Measurements from ENCODE around the gene STOX1. TPM values are rescaled to one million over a fixed set of nuclear protein-coding genes. Genes with fewer than 3 reads are reported as not detected.

STOX1 gene
- total and polyA plus RNA-seq, 2 of the 13 experiments (the other 11 are each of a cell fraction or from before 2014, with no cell fraction given), result 2.5 to 6.0 TPM

DNA sequence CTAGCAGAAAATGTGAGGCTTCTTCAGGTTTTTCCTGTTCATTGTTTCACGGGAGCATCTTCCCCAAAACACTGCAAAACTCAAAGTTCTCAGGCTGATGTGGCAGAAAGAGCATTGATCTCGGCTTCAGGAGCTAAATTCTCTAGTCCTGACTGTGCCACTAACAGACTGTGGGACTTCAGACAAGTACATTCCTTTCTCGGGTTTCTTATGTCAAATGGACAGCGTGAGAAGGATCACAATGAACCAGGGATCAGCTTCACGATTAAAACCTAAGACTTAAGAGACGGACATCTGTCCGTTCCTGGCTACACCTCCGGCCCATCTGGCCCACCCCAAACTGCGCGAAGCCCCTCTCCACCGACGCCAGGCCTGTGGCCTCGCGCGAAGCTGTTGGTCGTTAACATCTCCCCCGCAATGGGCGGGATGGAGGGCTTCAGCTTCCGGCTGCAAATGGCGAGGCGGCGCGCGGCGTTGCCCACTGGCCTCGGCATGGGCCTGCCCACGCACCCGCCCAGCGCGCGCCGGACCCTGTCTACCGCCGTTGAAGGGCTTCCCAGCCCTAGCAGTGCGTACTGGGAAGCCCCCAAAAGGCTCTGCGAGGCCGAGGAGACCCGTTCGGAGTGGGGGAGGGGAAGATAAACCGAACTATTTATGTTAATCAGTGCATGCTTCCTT is 73.2 kb downstream of the STOX1 start (continued):
- TF ChIP-seq, protein P1, sequence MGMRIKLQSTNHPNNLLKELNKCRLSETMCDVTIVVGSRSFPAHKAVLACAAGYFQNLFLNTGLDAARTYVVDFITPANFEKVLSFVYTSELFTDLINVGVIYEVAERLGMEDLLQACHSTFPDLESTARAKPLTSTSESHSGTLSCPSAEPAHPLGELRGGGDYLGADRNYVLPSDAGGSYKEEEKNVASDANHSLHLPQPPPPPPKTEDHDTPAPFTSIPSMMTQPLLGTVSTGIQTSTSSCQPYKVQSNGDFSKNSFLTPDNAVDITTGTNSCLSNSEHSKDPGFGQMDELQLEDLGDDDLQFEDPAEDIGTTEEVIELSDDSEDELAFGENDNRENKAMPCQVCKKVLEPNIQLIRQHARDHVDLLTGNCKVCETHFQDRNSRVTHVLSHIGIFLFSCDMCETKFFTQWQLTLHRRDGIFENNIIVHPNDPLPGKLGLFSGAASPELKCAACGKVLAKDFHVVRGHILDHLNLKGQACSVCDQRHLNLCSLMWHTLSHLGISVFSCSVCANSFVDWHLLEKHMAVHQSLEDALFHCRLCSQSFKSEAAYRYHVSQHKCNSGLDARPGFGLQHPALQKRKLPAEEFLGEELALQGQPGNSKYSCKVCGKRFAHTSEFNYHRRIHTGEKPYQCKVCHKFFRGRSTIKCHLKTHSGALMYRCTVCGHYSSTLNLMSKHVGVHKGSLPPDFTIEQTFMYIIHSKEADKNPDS (CRISPR knock-in tag; IDR thresholded peaks at IDR 0.05), result 0 out of 2 replicates have a peak, but pooled peaks have one; percentile 55
- TF ChIP-seq HOXA3 (CRISPR knock-in tag; IDR thresholded peaks at IDR 0.05), result peak; percentile 90
- TF ChIP-seq ZNF672 (CRISPR knock-in tag; IDR thresholded peaks at IDR 0.05), result 0 out of 2 replicates have a peak, but pooled peaks have one; percentile 70
- TF ChIP-seq ZNF225 (CRISPR knock-in tag; IDR thresholded peaks at IDR 0.05), result 0 out of 2 replicates have a peak, but pooled peaks have one; percentile 66
- peak; percentile 46 for TF ChIP-seq HES4 (CRISPR knock-in tag; IDR thresholded peaks at IDR 0.05; ENCODE audit: borderline replicate concordance)
- TF ChIP-seq SYNCRIP (IDR thresholded peaks at IDR 0.05; ENCODE audit: insufficient read depth, low read depth, low read length), result no peak
- TF ChIP-seq, protein P2, sequence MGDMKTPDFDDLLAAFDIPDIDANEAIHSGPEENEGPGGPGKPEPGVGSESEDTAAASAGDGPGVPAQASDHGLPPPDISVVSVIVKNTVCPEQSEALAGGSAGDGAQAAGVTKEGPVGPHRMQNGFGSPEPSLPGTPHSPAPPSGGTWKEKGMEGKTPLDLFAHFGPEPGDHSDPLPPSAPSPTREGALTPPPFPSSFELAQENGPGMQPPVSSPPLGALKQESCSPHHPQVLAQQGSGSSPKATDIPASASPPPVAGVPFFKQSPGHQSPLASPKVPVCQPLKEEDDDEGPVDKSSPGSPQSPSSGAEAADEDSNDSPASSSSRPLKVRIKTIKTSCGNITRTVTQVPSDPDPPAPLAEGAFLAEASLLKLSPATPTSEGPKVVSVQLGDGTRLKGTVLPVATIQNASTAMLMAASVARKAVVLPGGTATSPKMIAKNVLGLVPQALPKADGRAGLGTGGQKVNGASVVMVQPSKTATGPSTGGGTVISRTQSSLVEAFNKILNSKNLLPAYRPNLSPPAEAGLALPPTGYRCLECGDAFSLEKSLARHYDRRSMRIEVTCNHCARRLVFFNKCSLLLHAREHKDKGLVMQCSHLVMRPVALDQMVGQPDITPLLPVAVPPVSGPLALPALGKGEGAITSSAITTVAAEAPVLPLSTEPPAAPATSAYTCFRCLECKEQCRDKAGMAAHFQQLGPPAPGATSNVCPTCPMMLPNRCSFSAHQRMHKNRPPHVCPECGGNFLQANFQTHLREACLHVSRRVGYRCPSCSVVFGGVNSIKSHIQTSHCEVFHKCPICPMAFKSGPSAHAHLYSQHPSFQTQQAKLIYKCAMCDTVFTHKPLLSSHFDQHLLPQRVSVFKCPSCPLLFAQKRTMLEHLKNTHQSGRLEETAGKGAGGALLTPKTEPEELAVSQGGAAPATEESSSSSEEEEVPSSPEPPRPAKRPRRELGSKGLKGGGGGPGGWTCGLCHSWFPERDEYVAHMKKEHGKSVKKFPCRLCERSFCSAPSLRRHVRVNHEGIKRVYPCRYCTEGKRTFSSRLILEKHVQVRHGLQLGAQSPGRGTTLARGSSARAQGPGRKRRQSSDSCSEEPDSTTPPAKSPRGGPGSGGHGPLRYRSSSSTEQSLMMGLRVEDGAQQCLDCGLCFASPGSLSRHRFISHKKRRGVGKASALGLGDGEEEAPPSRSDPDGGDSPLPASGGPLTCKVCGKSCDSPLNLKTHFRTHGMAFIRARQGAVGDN (CRISPR knock-in tag; IDR thresholded peaks at IDR 0.05), result peak; percentile 99
- peak; percentile 86 for TF ChIP-seq ZNF883 (CRISPR knock-in tag; IDR thresholded peaks at IDR 0.05; ENCODE audit: not compliant biosample characterization)
- TF ChIP-seq ZNF766 (CRISPR knock-in tag; IDR thresholded peaks at IDR 0.05; ENCODE audit: borderline replicate concordance), result peak; percentile 88; the same call in 1 of the 2 replicates
- no peak; the same call in none of the 2 replicates for TF ChIP-seq ZNF503 (CRISPR knock-in tag; IDR thresholded peaks at IDR 0.05)
- TF ChIP-seq ZNF564 (CRISPR knock-in tag; IDR thresholded peaks at IDR 0.05), result 0 out of 2 replicates have a peak, but pooled peaks have one; percentile 65
- TF ChIP-seq PHF21A (CRISPR knock-in tag; IDR thresholded peaks at IDR 0.05), result peak; percentile 89; the same call in 1 of the 2 replicates
- 0 out of 2 replicates have a peak, but pooled peaks have one; percentile 17 for TF ChIP-seq STAT5B (CRISPR knock-in tag; IDR thresholded peaks at IDR 0.05)
- no peak for TF ChIP-seq FOXK2 (IDR thresholded peaks at IDR 0.05)
- TF ChIP-seq, protein P3, sequence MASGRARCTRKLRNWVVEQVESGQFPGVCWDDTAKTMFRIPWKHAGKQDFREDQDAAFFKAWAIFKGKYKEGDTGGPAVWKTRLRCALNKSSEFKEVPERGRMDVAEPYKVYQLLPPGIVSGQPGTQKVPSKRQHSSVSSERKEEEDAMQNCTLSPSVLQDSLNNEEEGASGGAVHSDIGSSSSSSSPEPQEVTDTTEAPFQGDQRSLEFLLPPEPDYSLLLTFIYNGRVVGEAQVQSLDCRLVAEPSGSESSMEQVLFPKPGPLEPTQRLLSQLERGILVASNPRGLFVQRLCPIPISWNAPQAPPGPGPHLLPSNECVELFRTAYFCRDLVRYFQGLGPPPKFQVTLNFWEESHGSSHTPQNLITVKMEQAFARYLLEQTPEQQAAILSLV (CRISPR knock-in tag; IDR thresholded peaks at IDR 0.05; ENCODE audit: borderline replicate concordance), result peak; percentile 87
- no peak; the same call in 1 of the 2 replicates for TF ChIP-seq ZNF235 (CRISPR knock-in tag; IDR thresholded peaks at IDR 0.05; ENCODE audit: borderline replicate concordance)
- TF ChIP-seq NR2F6 (IDR thresholded peaks at IDR 0.05), result no peak
- TF ChIP-seq NR2F6 (CRISPR knock-in tag; IDR thresholded peaks at IDR 0.05), result peak; percentile 41; the same call in 1 of the 2 replicates
- peak; percentile 87 for TF ChIP-seq YEATS2 (CRISPR knock-in tag; IDR thresholded peaks at IDR 0.05; ENCODE audit: borderline replicate concordance)
- no peak; the same call in 1 of the 2 replicates for TF ChIP-seq KDM5A (IDR thresholded peaks at IDR 0.05; ENCODE audit: borderline replicate concordance, low read length)
- TF ChIP-seq CBX1 (IDR thresholded peaks at IDR 0.05; ENCODE audit: low read depth), result no peak
